Heart right ventricle (tissue), 16 donors: ENCODE results near the gene IRF3. TPM values are rescaled to one million over a fixed set of nuclear protein-coding genes. Genes with fewer than 3 reads are reported as not detected.
A peak's percentile ranks its signal among the peaks of the same experiment; 100 is the strongest.

ENCODE experiments used
- ATAC-seq, 8 donors: fragments of 200-7000 bp; cut with Tn5 transposase; one replicate each; pipeline ENCODE4 v1.9.1; 2020; ENCODE audit warnings: mild to moderate bottlenecking in 8 of 8, moderate library complexity in 8 of 8, moderate number of reproducible peaks in 1 of 8
- DNase-seq, 2 donors: peaks; one replicate each; pipeline ENCODE4 v3.0.0-alpha.2; 2020
- H3K27ac ChIP-seq, 10 donors: fragments of 200-600 bp; sonication (generic) in 2 of 10; one replicate each; pipeline versions ENCODE4 v1.5.0 to v1.8.0; 2020 to 2022; ENCODE audit warnings: mild to moderate bottlenecking in 3 of 10
- H3K27me3 ChIP-seq, 7 donors: fragments of 200-600 bp; one replicate each; pipeline ENCODE4 v1.8.0; 2021 to 2022; ENCODE audit warnings: mild to moderate bottlenecking in 2 of 7
- H3K36me3 ChIP-seq, 9 donors: fragments of 200-600 bp; sonication (generic) in 1 of 9; one replicate each; pipeline versions ENCODE4 v1.5.0 to v1.8.0; 2020 to 2022; ENCODE audit warnings: mild to moderate bottlenecking in 2 of 9
- H3K4me1 ChIP-seq, 9 donors: fragments of 200-600 bp; sonication (generic) in 1 of 9; one replicate each; pipeline versions ENCODE4 v1.5.0 to v1.8.0; 2020 to 2022; ENCODE audit warnings: mild to moderate bottlenecking in 4 of 9
- H3K4me3 ChIP-seq, 10 donors: fragments of 200-600 bp; sonication (generic) in 2 of 10; one replicate each; pipeline versions ENCODE4 v1.5.0 to v1.8.0; 2020 to 2022; ENCODE audit warnings: mild to moderate bottlenecking in 7 of 10, moderate library complexity in 2 of 10
- H3K9me3 ChIP-seq, 11 donors: fragments of 200-600 bp in 10 of 11; sonication (generic) in 2 of 11; one replicate each; pipeline versions ENCODE4 v1.5.0 to v1.8.0; 2013 to 2022; ENCODE audit warnings: mild to moderate bottlenecking in 2 of 11, control low read depth in 1 of 11, moderate library complexity in 1 of 11
- CTCF ChIP-seq, 9 donors: fragments of 200-600 bp; sonication (generic) in 2 of 9; IDR thresholded peaks; one replicate each; pipeline versions ENCODE4 v1.5.0 to v1.8.0; 2021 to 2022; ENCODE audit warnings: antibody characterized with exemption in 9 of 9, mild to moderate bottlenecking in 5 of 9, moderate library complexity in 1 of 9
- WGBS, 2 donors: extraction: QIAGEN DNeasy Blood & Tissue Kit; methylation state at CpG; one replicate each; pipeline ENCODE4 v1.1.7; 2013; ENCODE audit warnings: inconsistent platforms in 1 of 2; 5-methylcytosine and 5-hydroxymethylcytosine counted together
- intact Hi-C, 10 donors: fragments of 100-400 bp; cut with DNase I; formaldehyde crosslinking; loops; one replicate each; pipeline versions ENCODE4 v1.11.1 to v1.14.2; 2022
- polyA plus RNA-seq, 2 donors: library from polyadenylated mRNA; stranded (reverse); fragments of 200-250 nt; gene quantifications; one replicate each; pipeline ENCODE4 v1.2.3, GENCODE V29; 2013
- total RNA-seq, 10 donors: library from RNA; stranded (reverse); fragmentation: NEBNext Ultra II Directional in 3 of 10; extraction: Animal tissue kit (Norgen Biotek cat#: 25700) in 3 of 10; gene quantifications; one replicate each; pipeline versions ENCODE4 v1.2.1 to v1.2.4, GENCODE V29; 2021 to 2023
- donor health status: Arrhythmogenic right ventricular cardiomyopathy.
- donor health status: ischemic (EF 13 %, LVEDD 7.1; RV severe dilation, severe dysfunction).
- donor health status: healthy with polysubstance abuse.
- donor health status: DM: no; HTN: yes; CAD: no.
- donor health status: DM: no; HTN: no; CAD: no.
- donor health status: ischemic (EF 25% LVEDD 6.9; RV normal size, moderate dysfunction).
- donor health status: ischemic (EF 25% LVEDD 5.7; RV mildly dilated, moderate dysfunction).
- donor health status: healthy.
- donor health status: DM: yes; HTN: yes; CAD: no.
- donor health status: Ischemic cardiomyopathy.
- donor health status: ischemic (EF 35%, LVEDD 5.7; RV mildly dilated, moderate dysfunction).
- donor health status: nonischemic (EF 11% LVEDD 7.7; RV severe dilation, severe dysfunction).
- donor health status: DM: yes; HTN: yes; CAD: no.
- donor health status: PGD.
- donor health status: ischemic (EF 29% LVEDD 5.4; RV normal size, mild dysfunction).
- donor health status: nonischemic (EF 23%, LVEDD 6.1; RV moderate dilation, normal function).

IRF3 gene
- total and polyA plus RNA-seq, 12 donors: 22.3 to 84.2 (median 25.4) TPM

- intact Hi-C loops: no loop called here
- DNase-seq: no peak
Measured at GRCh38 chr19:49692147-49692506, 26.5 kb upstream of the IRF3 start.

GRCh38 chr19:49691243-49692146 is 25.8 kb upstream of the IRF3 start:
- Histone ChIP-seq H3K27ac (peak overlapping the region in 5 of 10 donors; percentile 63 to 84 (median 81)), H3K4me1 (peaks cover 3 to 52% (median 39%) of the 10 kb centered on the region in 9 donors), H3K27me3 (peaks cover 0 to 40% (median 9%) of the 10 kb centered on the region in 7 donors), H3K4me3 (peak overlapping the region in 9 of 10 donors; percentile 32 to 66 (median 57)), H3K9me3 (no peaks in the 10 kb centered on the region), H3K36me3 (peaks cover 0 to 16% (median 0%) of the 10 kb centered on the region in 9 donors)
- ATAC-seq (peak in 7 of 8 donors; percentile 13 to 54 (median 39)), DNase-seq (peak in 1 of 2 donors; percentile 64)
- TF ChIP-seq CTCF (IDR thresholded peaks at IDR 0.05): no peak
- 12 to 13% methylated on average over 32 to 39 of the region's 39 CpGs for WGBS, 2 donors
- intact Hi-C loops: no loop called here

More at GRCh38 chr19:49692147-49692506, 26.5 kb upstream of the IRF3 start:
- no peaks in the 10 kb centered on the region for H3K9me3 ChIP-seq
- H3K36me3 ChIP-seq: peaks cover 0 to 11% (median 0%) of the 10 kb centered on the region in 9 donors
- WGBS, 2 donors: 70 to 73% methylated on average over 16 of the region's 16 CpGs
- peaks cover 3 to 46% (median 35%) of the 10 kb centered on the region in 9 donors for H3K4me1 ChIP-seq
- H3K4me3 ChIP-seq: no peak overlapping the region
- H3K27me3 ChIP-seq: peaks cover 0 to 40% (median 9%) of the 10 kb centered on the region in 7 donors
- TF ChIP-seq CTCF (IDR thresholded peaks at IDR 0.05): no peak
- H3K27ac ChIP-seq: no peak overlapping the region
- ATAC-seq: no peak

DNA sequence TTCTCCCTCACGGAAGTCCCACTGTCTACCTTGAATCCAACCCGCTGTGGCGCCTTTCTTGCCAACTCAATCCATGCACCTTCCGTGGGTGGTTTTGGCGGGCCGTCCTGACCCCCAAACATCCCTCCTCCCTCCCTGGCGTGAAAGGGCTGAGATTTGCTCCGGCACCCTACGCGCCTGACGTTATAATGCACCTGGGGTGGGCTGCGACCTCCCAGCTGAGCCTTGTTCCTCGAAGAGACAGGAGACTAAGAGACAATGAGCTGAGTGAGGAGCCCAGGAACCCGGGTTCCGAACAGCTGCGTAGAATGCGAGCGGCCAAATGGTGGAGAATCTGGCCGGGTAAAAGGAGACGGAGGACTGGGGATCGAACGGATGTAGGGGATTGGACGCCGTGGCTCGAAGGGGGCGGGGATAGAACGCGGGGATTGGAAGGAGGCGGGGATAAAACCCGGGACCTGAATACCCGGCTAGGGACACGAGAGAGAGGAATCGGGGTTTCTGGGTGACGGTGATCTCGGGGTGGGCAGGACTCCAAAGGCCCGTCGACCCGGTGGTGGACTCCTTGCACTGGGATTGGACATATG is 25.1 kb upstream of the IRF3 start, which contains the start of gene CPT1C:
Gene CPT1C (plus strand): TSS at position 461 of the 587 bp plus-strand sequence. CDS start 1,137 bp downstream, outside the sequence.
- 1 to 2% methylated on average over 38 of the region's 38 CpGs for WGBS, 2 donors
- H3K27me3 ChIP-seq: peaks cover 0 to 40% (median 9%) of the 10 kb centered on the region in 7 donors
- DNase-seq (peak; percentile 82 to 87), ATAC-seq (peak; percentile 38 to 83 (median 76))
- H3K9me3 ChIP-seq: no peaks in the 10 kb centered on the region
- H3K36me3 ChIP-seq: peaks cover 0 to 23% (median 7%) of the 10 kb centered on the region in 9 donors
- peak within 1 kb of the TSS; percentile 32 to 66 (median 56) for H3K4me3 ChIP-seq
- peak within 1 kb of the TSS in 9 of 10 donors; percentile 63 to 84 (median 76) for H3K27ac ChIP-seq
- peaks cover 5 to 59% (median 43%) of the 10 kb centered on the region in 9 donors for H3K4me1 ChIP-seq
- TF ChIP-seq CTCF (IDR thresholded peaks at IDR 0.05): no peak
- intact Hi-C loops: no loop called here

- Histone ChIP-seq H3K4me3 (peak overlapping the region; percentile 32 to 66 (median 56)), H3K4me1 (peaks cover 6 to 65% (median 46%) of the 10 kb centered on the region in 9 donors), H3K36me3 (peaks cover 0 to 29% (median 11%) of the 10 kb centered on the region in 9 donors), H3K9me3 (no peaks in the 10 kb centered on the region), H3K27ac (peak overlapping the region in 9 of 10 donors; percentile 63 to 84 (median 76)), H3K27me3 (peaks cover 0 to 40% (median 9%) of the 10 kb centered on the region in 7 donors)
- no peak for TF ChIP-seq CTCF (IDR thresholded peaks at IDR 0.05)
- intact Hi-C loops: no loop called here
- WGBS, 2 donors: 4 to 7% methylated on average over 39 of the region's 39 CpGs
- DNase-seq (no peak), ATAC-seq (peak in 6 of 8 donors; percentile 0 to 10 (median 6))
Measured at GRCh38 chr19:49690079-49690655, 24.5 kb upstream of the IRF3 start.
